ENCODE measurements around the gene PODNL1.

DNA sequence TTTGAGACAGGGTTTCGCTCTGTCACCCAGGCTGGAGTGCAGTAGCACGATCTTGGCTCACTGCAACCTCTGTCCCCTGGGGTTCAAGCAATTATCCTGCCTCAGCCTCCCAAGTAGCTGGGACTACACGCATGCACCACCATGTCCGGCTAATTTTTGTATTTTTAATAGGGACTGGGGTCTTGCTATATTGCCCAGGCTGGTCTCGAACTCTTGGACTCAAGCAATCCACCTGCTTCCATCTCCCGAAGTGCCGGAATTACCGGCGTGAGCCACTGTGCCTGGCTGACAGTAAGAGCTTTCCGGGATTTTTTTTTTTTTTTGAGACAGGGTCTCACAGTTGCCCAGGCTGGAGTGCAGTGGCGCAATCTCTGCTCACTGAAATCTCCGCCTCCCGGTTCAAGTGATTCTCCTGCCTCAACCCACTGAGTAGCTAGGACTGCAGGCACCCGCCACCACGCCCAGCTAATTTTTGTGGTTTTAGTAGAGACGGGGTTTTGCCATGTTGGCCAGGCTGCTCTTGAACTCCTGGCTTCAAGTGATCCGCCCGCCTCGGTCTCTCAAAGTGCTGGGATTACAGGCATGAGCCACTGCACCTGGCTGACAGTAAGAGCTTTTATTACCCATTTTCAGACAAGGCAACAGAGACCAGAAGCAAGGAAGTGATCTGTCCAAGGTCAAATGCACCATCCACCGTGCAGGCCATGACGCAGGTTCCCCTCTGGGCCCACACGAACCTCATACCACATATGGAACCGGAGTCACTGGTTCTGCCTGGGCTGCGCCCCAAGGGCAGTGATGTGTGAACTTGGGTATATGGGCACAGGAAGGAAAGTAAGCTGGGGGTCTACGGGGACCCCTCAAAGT is 46.9 kb upstream of the PODNL1 start:
- TF ChIP-seq EZH2 (IDR thresholded peaks at IDR 0.05; ENCODE audit: insufficient read depth, poor library complexity, severe bottlenecking) = no peak
- TF ChIP-seq EZH2phosphoT487 (IDR thresholded peaks at IDR 0.05; ENCODE audit: insufficient read depth, low read depth) = no peak

All from GM23248 (cell line).